ENCODE results near the gene RPL18.
"Not testable (repeated sequence)": the region's sequence is repeated elsewhere in the genome, so short reads cannot be mapped to it uniquely, and the experiment has no call there.

Gene RPL18

GRCh38 chr19:48644355-48644754 lies 25.4 kb upstream of the RPL18 start:
- DNase-seq = no peak

- DNase-seq = no peak
Observed at GRCh38 chr19:48642862-48643261, 23.9 kb upstream of the RPL18 start.

- no peak for DNase-seq
Observed at GRCh38 chr19:48641850-48642249, 22.9 kb upstream of the RPL18 start.

- no peak for DNase-seq
Observed at GRCh38 chr19:48639483-48640375, 20.8 kb upstream of the RPL18 start.

GRCh38 chr19:48638831-48639381 lies 19.9 kb upstream of the RPL18 start:
- no peak for DNase-seq

GRCh38 chr19:48637948-48638830 lies 19.2 kb upstream of the RPL18 start:
- peak; percentile 58 for DNase-seq

GRCh38 chr19:48637449-48637947 lies 18.5 kb upstream of the RPL18 start:
- peak; percentile 96 for DNase-seq

- no peak for DNase-seq
Observed at GRCh38 chr19:48636859-48637448, 18.0 kb upstream of the RPL18 start, which contains the start of gene DBP. Gene DBP, minus strand, starts transcription at chr19:48637379. Its CDS starts 385 bp downstream, at chr19:48636994.

GRCh38 chr19:48635966-48636858 lies 17.2 kb upstream of the RPL18 start:
- DNase-seq = no peak

- peak; percentile 15 for DNase-seq
Observed at GRCh38 chr19:48635263-48635965, 16.4 kb upstream of the RPL18 start.

GRCh38 chr19:48634424-48635262 lies 15.7 kb upstream of the RPL18 start:
- DNase-seq = peak; percentile 75

GRCh38 chr19:48634036-48634342 lies 15.0 kb upstream of the RPL18 start:
- DNase-seq = no peak

- DNase-seq = no peak
Observed at GRCh38 chr19:48633148-48634035, 14.4 kb upstream of the RPL18 start.

- no peak for DNase-seq
Observed at GRCh38 chr19:48632692-48633147, 13.7 kb upstream of the RPL18 start.

- not testable (repeated sequence) for DNase-seq
Observed at GRCh38 chr19:48632286-48632685, 13.3 kb upstream of the RPL18 start.

GRCh38 chr19:48631225-48631624 lies 12.2 kb upstream of the RPL18 start:
- no peak for DNase-seq

GRCh38 chr19:48630296-48631063 lies 11.5 kb upstream of the RPL18 start:
- no peak for DNase-seq

All from T1000 (cell line).